GM19238 (cell line): Measurements from ENCODE around the gene COL5A2.

Experiments used
- DNase-seq: peaks from one replicate; pipeline ENCODE4 v3.0.0; 2011; ENCODE audit warnings: low spot score; ENCODE audit not compliant: insufficient read length

The COL5A2 gene

GRCh38 chr2:189002079-189002478 is 177.5 kb downstream of the COL5A2 start:
- no peak for DNase-seq

- no peak for DNase-seq
Measured at GRCh38 chr2:189000221-189000620, 179.3 kb downstream of the COL5A2 start.

- DNase-seq: no peak
Measured at GRCh38 chr2:188997263-188997662, 182.3 kb downstream of the COL5A2 start.

GRCh38 chr2:188993247-188993646 is 186.3 kb downstream of the COL5A2 start:
- DNase-seq: no peak

- DNase-seq: no peak
Measured at GRCh38 chr2:188986839-188987238, 192.7 kb downstream of the COL5A2 start.

- DNase-seq: no peak
Measured at GRCh38 chr2:188984680-188985079, 194.9 kb downstream of the COL5A2 start.

GRCh38 chr2:188984065-188984491 is 195.5 kb downstream of the COL5A2 start:
- no peak for DNase-seq

GRCh38 chr2:188983427-188984064 is 196.0 kb downstream of the COL5A2 start:
- no peak for DNase-seq
